A673 (cell line): ENCODE measurements around the gene ZNF486.

Experiments used
- EZH2 ChIP-seq: fragments of 200-600 bp; sonication (generic); IDR thresholded peaks from 2 replicates; pipeline ENCODE4 v1.6.1; 2017; ENCODE audit warnings: borderline replicate concordance, low read depth, mild to moderate bottlenecking, mixed read lengths, antibody characterized with exemption, low read length; ENCODE audit not compliant: poor library complexity, severe bottlenecking
- TF ChIP-seq, protein P1 (sequence below): fragments of 300-800, 200-600 bp; sonication (generic); conservative IDR thresholded peaks from 2 replicates; pipeline ENCODE4 v1.5.1; 2017; ENCODE audit warnings: low read depth, mild to moderate bottlenecking, antibody characterized with exemption, low read length, moderate library complexity, mixed read lengths

DNA sequence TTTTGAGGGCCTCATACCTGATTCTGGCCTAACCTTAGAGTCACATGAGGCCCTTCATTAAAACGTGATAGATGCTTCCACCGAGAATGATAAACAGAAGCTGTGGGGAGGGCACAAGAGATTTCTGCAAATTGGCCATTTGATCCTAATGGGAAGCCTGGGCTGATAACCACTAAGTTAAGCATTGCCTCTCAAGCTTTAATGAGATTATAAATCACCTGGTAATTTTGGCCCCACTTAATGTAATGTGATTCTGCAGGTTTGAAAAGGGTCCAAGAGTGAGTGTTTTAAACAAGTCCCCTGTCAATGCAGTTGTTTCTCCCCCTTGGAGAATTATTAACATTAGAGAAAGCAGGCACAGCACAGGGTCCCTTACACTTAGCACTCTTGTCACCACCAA is 42.0 kb downstream of the ZNF486 start:
- TF ChIP-seq, protein P1, sequence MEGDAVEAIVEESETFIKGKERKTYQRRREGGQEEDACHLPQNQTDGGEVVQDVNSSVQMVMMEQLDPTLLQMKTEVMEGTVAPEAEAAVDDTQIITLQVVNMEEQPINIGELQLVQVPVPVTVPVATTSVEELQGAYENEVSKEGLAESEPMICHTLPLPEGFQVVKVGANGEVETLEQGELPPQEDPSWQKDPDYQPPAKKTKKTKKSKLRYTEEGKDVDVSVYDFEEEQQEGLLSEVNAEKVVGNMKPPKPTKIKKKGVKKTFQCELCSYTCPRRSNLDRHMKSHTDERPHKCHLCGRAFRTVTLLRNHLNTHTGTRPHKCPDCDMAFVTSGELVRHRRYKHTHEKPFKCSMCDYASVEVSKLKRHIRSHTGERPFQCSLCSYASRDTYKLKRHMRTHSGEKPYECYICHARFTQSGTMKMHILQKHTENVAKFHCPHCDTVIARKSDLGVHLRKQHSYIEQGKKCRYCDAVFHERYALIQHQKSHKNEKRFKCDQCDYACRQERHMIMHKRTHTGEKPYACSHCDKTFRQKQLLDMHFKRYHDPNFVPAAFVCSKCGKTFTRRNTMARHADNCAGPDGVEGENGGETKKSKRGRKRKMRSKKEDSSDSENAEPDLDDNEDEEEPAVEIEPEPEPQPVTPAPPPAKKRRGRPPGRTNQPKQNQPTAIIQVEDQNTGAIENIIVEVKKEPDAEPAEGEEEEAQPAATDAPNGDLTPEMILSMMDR: no peak
- no peak for TF ChIP-seq EZH2
